ENCODE measurements around the gene TOR1AIP1. TPM values are rescaled to one million over a fixed set of nuclear protein-coding genes. Genes with fewer than 3 reads are reported as not detected.

Gene TOR1AIP1
- total RNA-seq, 1 donor: 77.5 TPM

- DNase-seq (ENCODE audit: low read depth): no peak
- no peak for TF ChIP-seq CTCF (IDR thresholded peaks at IDR 0.05; ENCODE audit: insufficient read depth, low read length)
- no peak overlapping the region for H3K4me3 ChIP-seq (ENCODE audit: low read depth, low read length)
Observed at GRCh38 chr1:179924268-179924667, 42.2 kb downstream of the TOR1AIP1 start.

DNA sequence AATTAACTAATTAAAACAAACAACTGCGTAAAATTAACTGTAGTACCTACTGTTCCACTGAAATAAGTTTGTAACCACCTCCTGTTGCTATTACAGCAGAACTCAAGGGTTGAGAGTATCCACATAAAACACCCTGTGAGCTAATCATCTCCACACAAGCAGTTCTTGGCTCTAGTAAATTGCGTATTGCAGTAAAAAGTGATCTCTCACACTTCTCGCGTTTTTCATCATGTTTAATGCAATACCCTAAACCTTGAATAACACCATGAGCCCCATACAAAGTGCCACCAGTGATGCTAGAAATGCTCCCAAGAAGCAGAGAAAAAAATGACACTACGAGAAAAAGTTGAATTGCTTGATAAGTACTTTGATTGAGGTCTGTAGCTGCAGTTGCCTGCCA, 43.2 kb downstream of the TOR1AIP1 start:
- no peak for TF ChIP-seq CTCF (IDR thresholded peaks at IDR 0.05; ENCODE audit: insufficient read depth, low read length)
- DNase-seq (ENCODE audit: low read depth): no peak

GRCh38 chr1:179925922-179926849, 44.1 kb downstream of the TOR1AIP1 start:
- no peak for TF ChIP-seq CTCF (IDR thresholded peaks at IDR 0.05; ENCODE audit: insufficient read depth, low read length)

More for the DNA sequence above, 43.2 kb downstream of the TOR1AIP1 start:
- no peak overlapping the region for H3K4me3 ChIP-seq (ENCODE audit: low read depth, low read length)

GRCh38 chr1:179926850-179927205, 44.7 kb downstream of the TOR1AIP1 start:
- TF ChIP-seq CTCF (IDR thresholded peaks at IDR 0.05; ENCODE audit: insufficient read depth, low read length): no peak
- no peak overlapping the region for H3K4me3 ChIP-seq (ENCODE audit: low read depth, low read length)
- no peak for DNase-seq (ENCODE audit: low read depth)

More at GRCh38 chr1:179925922-179926849, 44.1 kb downstream of the TOR1AIP1 start:
- H3K4me3 ChIP-seq (ENCODE audit: low read depth, low read length): no peak overlapping the region
- DNase-seq (ENCODE audit: low read depth): peak; percentile 84

DNA sequence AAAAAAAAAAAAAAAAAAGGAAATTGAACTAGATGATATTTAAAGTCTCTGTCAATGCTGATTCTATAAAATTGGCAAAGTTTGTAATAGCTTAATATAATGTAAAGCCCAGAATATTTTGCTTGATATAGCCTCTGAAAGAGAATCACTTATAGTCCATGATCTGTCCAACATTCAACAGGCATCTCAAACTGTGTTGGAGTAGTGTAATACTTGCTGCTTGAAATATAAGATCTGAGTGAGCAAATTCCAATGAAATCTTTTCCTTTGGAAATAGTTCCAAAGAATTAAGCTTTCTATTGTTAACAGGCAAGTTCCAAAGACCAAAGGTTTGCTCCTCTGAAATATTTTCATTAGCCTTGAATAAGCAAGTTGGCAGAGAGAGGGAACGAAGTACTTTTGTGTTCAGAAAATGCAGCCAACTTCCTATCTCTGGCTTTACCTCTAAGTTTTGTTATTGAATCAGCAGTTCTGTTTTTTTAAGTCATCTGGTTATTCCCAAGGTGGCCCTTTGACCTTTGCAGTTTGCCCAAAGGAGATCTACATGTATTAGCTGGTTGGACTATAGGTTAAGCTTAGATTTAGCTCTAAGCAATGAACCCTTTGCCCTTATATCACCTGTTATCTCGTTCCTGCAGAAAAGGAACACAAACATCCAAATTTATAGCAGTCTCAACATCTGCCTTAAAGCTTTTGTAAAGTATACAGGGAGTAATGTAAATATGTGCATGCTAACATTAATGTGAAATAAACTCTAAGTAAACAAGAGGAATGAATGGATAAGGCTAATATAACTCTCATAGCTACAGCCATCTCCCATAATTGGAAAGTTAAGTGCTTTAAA, 48.1 kb downstream of the TOR1AIP1 start:
- DNase-seq (ENCODE audit: low read depth): peak; percentile 76
- H3K4me3 ChIP-seq (ENCODE audit: low read depth, low read length): no peak overlapping the region
- TF ChIP-seq CTCF (IDR thresholded peaks at IDR 0.05; ENCODE audit: insufficient read depth, low read length): no peak

- DNase-seq (ENCODE audit: low read depth): peak; percentile 28
- H3K4me3 ChIP-seq (ENCODE audit: low read depth, low read length): no peak overlapping the region
- TF ChIP-seq CTCF (IDR thresholded peaks at IDR 0.05; ENCODE audit: insufficient read depth, low read length): no peak
Observed at GRCh38 chr1:179930867-179931266, 48.8 kb downstream of the TOR1AIP1 start.
